A549 (cell line): Measurements from ENCODE around the gene VPS26A. TPM values are rescaled to one million over a fixed set of nuclear protein-coding genes. Genes with fewer than 3 reads are reported as not detected.

Source experiments
- ATAC-seq, 2 experiments: fragments of 200-7000 bp in 1 of 2; fragments of >200 bp in 1 of 2; cut with Nextera tagmentation in 1 of 2; cut with Tn5 transposase in 1 of 2; 3 replicates each; pipeline versions ENCODE4 v1.8.0 to v1.9.1; 2018 to 2020; ENCODE audit warnings: mild to moderate bottlenecking in 1 of 2, moderate library complexity in 1 of 2
- CTCF ChIA-PET: fragments of 300-600 bp; sonication (Branson Sonifier 250); formaldehyde crosslinking; extraction: SDS; loops from one replicate; lab custom pipeline; 2021; ENCODE audit warnings: antibody characterized with exemption, inconsistent platforms; lab: Yijun Ruan, JAX
- POLR2A ChIA-PET: fragments of 350-600 bp; formaldehyde crosslinking; extraction: SDS; loops from one replicate; lab custom pipeline; 2021; ENCODE audit warnings: antibody characterized with exemption, inconsistent platforms; lab: Yijun Ruan, JAX
- DNase-seq, 2 experiments: peaks; one replicate each; pipeline versions ENCODE4 v3.0.0 to v3.0.0-alpha.2; 2011 to 2016; ENCODE audit warnings: low read depth in 1 of 2, low spot score in 1 of 2
- FAIRE-seq: peaks from 2 replicates; lab custom pipeline; 2011; peaks lifted over from hg19 to GRCh38; lab: Jason Lieb, UNC
- H3K27ac ChIP-seq, 2 experiments: fragments of >200 bp; sonication (Bioruptor Twin); formaldehyde crosslinking; 3 replicates each; pipeline ENCODE4 v1.5.1; 2016 to 2017
- H3K4me1 ChIP-seq: fragments of >200 bp; sonication (Bioruptor Twin); formaldehyde crosslinking; 3 replicates; pipeline ENCODE4 v1.6.1; 2016
- H3K4me2 ChIP-seq: fragments of >200 bp; sonication (Bioruptor Twin); formaldehyde crosslinking; 3 replicates; pipeline ENCODE4 v1.6.1; 2016
- H3K4me3 ChIP-seq: fragments of >200 bp; sonication (Bioruptor Twin); formaldehyde crosslinking; 3 replicates; pipeline ENCODE4 v1.5.1; 2016
- H3K9me3 ChIP-seq: fragments of >200 bp; sonication (Bioruptor Twin); formaldehyde crosslinking; 3 replicates; pipeline ENCODE4 v1.6.1; 2016
- BHLHE40 ChIP-seq: IDR thresholded peaks from 2 replicates; pipeline ENCODE4 v1.6.1; 2012; ENCODE audit warnings: low read depth, low read length, inconsistent platforms
- CBX2 ChIP-seq: fragments of 200-600 bp; sonication (generic); IDR thresholded peaks from 2 replicates; pipeline ENCODE4 v1.6.1; 2016; ENCODE audit warnings: low read depth, mild to moderate bottlenecking, borderline replicate concordance
- CBX8 ChIP-seq: fragments of 200-600 bp; sonication (generic); IDR thresholded peaks from 2 replicates; pipeline ENCODE4 v1.6.1; 2016
- CHD4 ChIP-seq: fragments of 200-600 bp; sonication (generic); IDR thresholded peaks from 2 replicates; pipeline ENCODE4 v1.6.1; 2016; ENCODE audit warnings: antibody characterized with exemption, mild to moderate bottlenecking, borderline replicate concordance
- E2F6 ChIP-seq: IDR thresholded peaks from 2 replicates; pipeline ENCODE4 v1.6.1; 2012; ENCODE audit warnings: low read depth, borderline replicate concordance
- FOSL2 ChIP-seq, 2 experiments: fragments of 450-650 bp in 1 of 2; fragments of >200 bp in 1 of 2; sonication (Bioruptor Twin) in 1 of 2; formaldehyde crosslinking; IDR thresholded peaks; 2 replicates each; pipeline versions ENCODE4 v1.5.0 to v1.6.1; 2016 to 2020; ENCODE audit warnings: mild to moderate bottlenecking in 1 of 2, moderate library complexity in 1 of 2
- FOXS1 ChIP-seq: fragments of 250-450 bp; sonication (Bioruptor Pico); IDR thresholded peaks from 2 replicates; pipeline ENCODE4 v1.5.0; 2020; ENCODE audit warnings: mild to moderate bottlenecking, moderate library complexity
- HOXA7 ChIP-seq: fragments of 250-450 bp; sonication (Bioruptor Pico); IDR thresholded peaks from 2 replicates; pipeline ENCODE4 v1.5.0; 2020; ENCODE audit warnings: mild to moderate bottlenecking, moderate library complexity
- HOXB5 ChIP-seq: fragments of 250-450 bp; sonication (Bioruptor Pico); IDR thresholded peaks from 2 replicates; pipeline ENCODE4 v1.5.0; 2020; ENCODE audit warnings: mild to moderate bottlenecking, moderate library complexity
- JUN ChIP-seq, 2 experiments: fragments of >200 bp; sonication (Bioruptor Twin); formaldehyde crosslinking; IDR thresholded peaks; 2 replicates in 1 of 2; 3 replicates in 1 of 2; pipeline ENCODE4 v1.6.1; 2016 to 2017
- MAX ChIP-seq: IDR thresholded peaks from 2 replicates; pipeline ENCODE4 v1.6.1; 2012
- MAZ ChIP-seq: fragments of 150-350 bp; IDR thresholded peaks from 2 replicates; pipeline ENCODE4 v1.6.1; 2014; ENCODE audit warnings: antibody characterized with exemption, low read depth, low read length, borderline replicate concordance
- NR3C1 ChIP-seq: fragments of >200 bp; sonication (Bioruptor Twin); formaldehyde crosslinking; IDR thresholded peaks from 3 replicates; pipeline ENCODE4 v1.6.1; 2017
- RCOR1 ChIP-seq: fragments of 150-350 bp; IDR thresholded peaks from 2 replicates; pipeline ENCODE4 v1.6.1; 2014; ENCODE audit warnings: antibody characterized with exemption, low read length, low read depth
- TFCP2L1 ChIP-seq: fragments of 250-450 bp; sonication (Bioruptor Pico); IDR thresholded peaks from 2 replicates; pipeline ENCODE4 v1.5.0; 2021; ENCODE audit warnings: mild to moderate bottlenecking
- ZFP36 ChIP-seq: fragments of 450-650 bp; IDR thresholded peaks from 2 replicates; pipeline ENCODE4 v1.6.1; 2014; ENCODE audit warnings: borderline replicate concordance; ENCODE audit not compliant: partially characterized antibody
- WGBS: methylation state at CpG from one replicate; pipeline ENCODE4 v1.1.6; 2017; ENCODE audit errors: missing lambda C conversion rate; 5-methylcytosine and 5-hydroxymethylcytosine counted together
- polyA plus RNA-seq, 4 experiments: library from polyadenylated mRNA; depleted of rRNA in 3 of 4; stranded (reverse); fragments of >200 nt; fragmentation: RNase III in 1 of 4; extraction: RNeasy Plus Mini Kit Qiagen cat#74134 plus additional on column Dnase treatment in 1 of 4; gene quantifications; 2 replicates in 3 of 4; 3 replicates in 1 of 4; pipeline ENCODE4 v1.2.3, GENCODE V29; 2011 to 2017
- TF ChIP-seq, protein P1 (sequence below): fragments of >200 bp; sonication (Bioruptor Twin); formaldehyde crosslinking; IDR thresholded peaks from 2 replicates; pipeline ENCODE4 v1.6.1; 2016
- TF ChIP-seq, protein P2 (sequence below): fragments of 250-450 bp; sonication (Bioruptor Pico); IDR thresholded peaks from 2 replicates; pipeline ENCODE4 v1.5.0; 2020; ENCODE audit warnings: low read depth, mild to moderate bottlenecking, moderate library complexity
- TF ChIP-seq, protein P3 (sequence below): fragments of 250-450 bp; sonication (Bioruptor Pico); IDR thresholded peaks from 2 replicates; pipeline ENCODE4 v1.5.0; 2021; ENCODE audit warnings: mild to moderate bottlenecking, moderate library complexity, borderline replicate concordance

The VPS26A gene
- polyA plus RNA-seq, 2 of the 4 experiments (the other 2 are of a cell fraction) = 52.6 to 62.6 TPM

DNA sequence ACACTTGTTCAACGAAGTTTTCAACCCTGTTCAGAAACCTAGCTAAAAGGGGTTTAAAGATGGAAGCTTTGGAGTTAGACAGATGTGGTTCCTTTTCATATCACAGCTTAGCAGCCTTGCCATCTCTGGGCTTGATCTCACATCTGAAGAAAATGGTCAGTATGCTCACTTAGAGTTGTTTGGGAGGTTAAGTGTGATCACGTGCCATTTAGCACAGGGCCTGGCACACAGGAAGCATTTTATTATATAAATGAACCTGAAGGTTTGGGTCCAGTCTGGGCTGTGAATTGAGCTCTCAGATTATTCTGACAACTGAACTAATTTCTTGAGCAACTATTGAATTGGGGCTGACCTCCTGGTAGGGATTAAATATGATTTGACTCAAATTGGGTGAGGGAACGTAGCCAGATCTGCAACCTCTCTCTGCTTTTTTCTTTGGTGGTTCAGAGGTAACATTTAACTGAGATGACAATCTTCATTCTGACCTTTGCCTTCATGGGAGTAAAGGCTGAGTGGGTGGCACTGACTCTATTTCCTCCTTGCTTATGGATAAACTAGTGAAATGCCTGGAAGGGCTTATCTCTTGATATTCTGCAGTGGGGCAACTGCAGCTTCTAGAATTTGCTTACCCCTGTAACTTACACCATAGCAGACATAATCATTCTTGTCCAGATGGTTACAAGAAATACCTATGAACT, 86.0 kb downstream of the VPS26A start:
- no peak for ATAC-seq
- FAIRE-seq = no peak
- Histone ChIP-seq H3K9me3 (no peaks in the 10 kb centered on the region), H3K4me1 (peaks cover 6% of the 10 kb centered on the region), H3K27ac (no peak overlapping the region), H3K4me2 (no peak overlapping the region), H3K4me3 (no peak overlapping the region)
- DNase-seq = no peak
- ChIA-PET CTCF (interaction anchor here (0.9 to 1.4 kb wide), 4 partner anchors 10 to 182 kb away, joined by 3 to 4 read pairs (median 3); partner anchors contain the start of gene HKDC1), POLR2A (no interaction called here)
- 86% methylated on average over 3 of the region's 3 CpGs for WGBS
- no peak for TF ChIP-seq CHD4
- TF ChIP-seq TFCP2L1 (CRISPR knock-in tag) = no peak
- TF ChIP-seq CBX8 = no peak
- no peak for TF ChIP-seq MAZ
- TF ChIP-seq NR3C1 = no peak
- TF ChIP-seq, protein P1, sequence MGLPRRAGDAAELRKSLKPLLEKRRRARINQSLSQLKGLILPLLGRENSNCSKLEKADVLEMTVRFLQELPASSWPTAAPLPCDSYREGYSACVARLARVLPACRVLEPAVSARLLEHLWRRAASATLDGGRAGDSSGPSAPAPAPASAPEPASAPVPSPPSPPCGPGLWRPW = no peak
- no peak for TF ChIP-seq HOXA7
- TF ChIP-seq ZFP36 = no peak
- TF ChIP-seq, protein P2, sequence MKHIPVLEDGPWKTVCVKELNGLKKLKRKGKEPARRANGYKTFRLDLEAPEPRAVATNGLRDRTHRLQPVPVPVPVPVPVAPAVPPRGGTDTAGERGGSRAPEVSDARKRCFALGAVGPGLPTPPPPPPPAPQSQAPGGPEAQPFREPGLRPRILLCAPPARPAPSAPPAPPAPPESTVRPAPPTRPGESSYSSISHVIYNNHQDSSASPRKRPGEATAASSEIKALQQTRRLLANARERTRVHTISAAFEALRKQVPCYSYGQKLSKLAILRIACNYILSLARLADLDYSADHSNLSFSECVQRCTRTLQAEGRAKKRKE (CRISPR knock-in tag) = no peak

DNA sequence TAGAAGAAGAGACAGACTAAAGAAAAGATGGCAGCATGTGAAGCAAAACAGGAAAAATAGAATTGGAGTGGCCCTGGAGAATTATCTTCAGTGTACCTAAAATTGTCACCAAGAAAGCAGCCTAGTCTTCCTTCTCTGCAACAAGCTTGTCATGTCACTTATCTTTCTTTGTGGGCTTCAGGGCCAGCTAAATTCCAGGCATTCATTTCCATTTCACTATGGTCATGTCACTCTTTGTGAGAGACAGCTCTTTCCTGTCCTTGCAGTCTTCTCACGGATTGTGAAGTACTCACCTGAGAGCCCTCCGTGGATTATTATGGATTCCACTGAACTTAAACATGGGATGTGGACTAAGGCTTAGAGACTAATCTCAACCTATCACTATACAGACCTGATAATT, 87.1 kb downstream of the VPS26A start:
- no peak for ATAC-seq
- H3K4me1 ChIP-seq = peaks cover 9% of the 10 kb centered on the region
- no peak overlapping the region for H3K4me3 ChIP-seq
- whole genome bisulfite sequencing = 81% methylated on average over 2 of the region's 2 CpGs
- DNase-seq = no peak
- no peak overlapping the region for H3K4me2 ChIP-seq
- TF ChIP-seq, protein P3, sequence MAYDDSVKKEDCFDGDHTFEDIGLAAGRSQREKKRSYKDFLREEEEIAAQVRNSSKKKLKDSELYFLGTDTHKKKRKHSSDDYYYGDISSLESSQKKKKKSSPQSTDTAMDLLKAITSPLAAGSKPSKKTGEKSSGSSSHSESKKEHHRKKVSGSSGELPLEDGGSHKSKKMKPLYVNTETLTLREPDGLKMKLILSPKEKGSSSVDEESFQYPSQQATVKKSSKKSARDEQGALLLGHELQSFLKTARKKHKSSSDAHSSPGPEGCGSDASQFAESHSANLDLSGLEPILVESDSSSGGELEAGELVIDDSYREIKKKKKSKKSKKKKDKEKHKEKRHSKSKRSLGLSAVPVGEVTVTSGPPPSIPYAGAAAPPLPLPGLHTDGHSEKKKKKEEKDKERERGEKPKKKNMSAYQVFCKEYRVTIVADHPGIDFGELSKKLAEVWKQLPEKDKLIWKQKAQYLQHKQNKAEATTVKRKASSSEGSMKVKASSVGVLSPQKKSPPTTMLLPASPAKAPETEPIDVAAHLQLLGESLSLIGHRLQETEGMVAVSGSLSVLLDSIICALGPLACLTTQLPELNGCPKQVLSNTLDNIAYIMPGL = no peak
- TF ChIP-seq, protein P1 = no peak
- no peak for TF ChIP-seq ZFP36
- TF ChIP-seq, all 56 proteins: peak for 0
- FAIRE-seq = no peak
- ChIA-PET POLR2A (no interaction called here), CTCF (interaction anchor here (0.9 to 2.2 kb wide), 3 partner anchors 12 to 181 kb away, joined by 3 to 7 read pairs (median 4); no protein-coding TSS in a partner anchor)
- H3K9me3 ChIP-seq = no peaks in the 10 kb centered on the region
- no peak overlapping the region for H3K27ac ChIP-seq

GRCh38 chr10:69211524-69211923, 87.5 kb downstream of the VPS26A start:
- POLR2A ChIA-PET = no interaction called here
- TF ChIP-seq CHD4 (no peak), FOXS1 (no peak)
- TF ChIP-seq, all 56 proteins: peak for 0
- Histone ChIP-seq H3K4me2 (no peak overlapping the region), H3K9me3 (no peaks in the 10 kb centered on the region), H3K27ac (no peak overlapping the region), H3K4me3 (no peak overlapping the region), H3K4me1 (peaks cover 13% of the 10 kb centered on the region)
- CTCF ChIA-PET = interaction anchor here (2.2 kb wide), 1 partner anchor 11 kb away, joined by 7 read pairs; no protein-coding TSS in a partner anchor
- WGBS = 92% methylated on average over 3 of the region's 3 CpGs
- FAIRE-seq = no peak
- no peak for DNase-seq
- no peak for ATAC-seq

GRCh38 chr10:69213591-69214311, 89.8 kb downstream of the VPS26A start:
- no peaks in the 10 kb centered on the region for H3K9me3 ChIP-seq
- ATAC-seq = no peak
- 54% methylated on average over 5 of the region's 5 CpGs for WGBS
- TF ChIP-seq, protein P3 = no peak
- no peak for TF ChIP-seq RCOR1
- TF ChIP-seq MAX = no peak
- TF ChIP-seq BHLHE40 = no peak
- TF ChIP-seq JUN (IDR thresholded peaks at IDR 0.05) = no peak
- TF ChIP-seq CHD4 = no peak
- no peak for TF ChIP-seq ZFP36
- TF ChIP-seq E2F6 = no peak
- no peak for TF ChIP-seq FOSL2 (IDR thresholded peaks at IDR 0.05)
- no peak for TF ChIP-seq FOSL2 (CRISPR knock-in tag; IDR thresholded peaks at IDR 0.05)
- no peak for TF ChIP-seq HOXB5 (CRISPR knock-in tag)
- no peak for TF ChIP-seq CBX2
- no peak for TF ChIP-seq TFCP2L1 (CRISPR knock-in tag)

More at GRCh38 chr10:69213591-69214311, 89.8 kb downstream of the VPS26A start:
- FAIRE-seq = no peak
- peak overlapping the region in 1 of 2 experiments; percentile 50; a peak in 2 of 6 replicates for H3K27ac ChIP-seq
- CTCF ChIA-PET = interaction anchor here (0.7 to 1.6 kb wide), 4 partner anchors 9 to 179 kb away, joined by 3 to 5 read pairs (median 4); no protein-coding TSS in a partner anchor
- H3K4me1 ChIP-seq = peaks cover 35% of the 10 kb centered on the region
- POLR2A ChIA-PET = no interaction called here
- H3K4me3 ChIP-seq = no peak overlapping the region
- no peak overlapping the region; the same call in 2 of the 3 replicates for H3K4me2 ChIP-seq
- DNase-seq = no peak
